GM21423 (cell line): ENCODE measurements around the gene KRTAP1-4.
"Not testable (repeated sequence)": the region's sequence is repeated elsewhere in the genome, so short reads cannot be mapped to it uniquely, and the experiment has no call there.

Experiments
- ATAC-seq: cut with Tn5 transposase; IDR thresholded peaks from one replicate; pipeline ENCODE4 v1.9.1; 2021; ENCODE audit warnings: mild to moderate bottlenecking, moderate library complexity; ENCODE audit not compliant: unreplicated experiment

KRTAP1-4 gene, protein sequence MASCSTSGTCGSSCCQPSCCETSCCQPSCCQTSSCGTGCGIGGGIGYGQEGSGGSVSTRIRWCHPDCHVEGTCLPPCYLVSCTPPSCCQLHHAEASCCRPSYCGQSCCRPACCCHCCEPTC

DNA sequence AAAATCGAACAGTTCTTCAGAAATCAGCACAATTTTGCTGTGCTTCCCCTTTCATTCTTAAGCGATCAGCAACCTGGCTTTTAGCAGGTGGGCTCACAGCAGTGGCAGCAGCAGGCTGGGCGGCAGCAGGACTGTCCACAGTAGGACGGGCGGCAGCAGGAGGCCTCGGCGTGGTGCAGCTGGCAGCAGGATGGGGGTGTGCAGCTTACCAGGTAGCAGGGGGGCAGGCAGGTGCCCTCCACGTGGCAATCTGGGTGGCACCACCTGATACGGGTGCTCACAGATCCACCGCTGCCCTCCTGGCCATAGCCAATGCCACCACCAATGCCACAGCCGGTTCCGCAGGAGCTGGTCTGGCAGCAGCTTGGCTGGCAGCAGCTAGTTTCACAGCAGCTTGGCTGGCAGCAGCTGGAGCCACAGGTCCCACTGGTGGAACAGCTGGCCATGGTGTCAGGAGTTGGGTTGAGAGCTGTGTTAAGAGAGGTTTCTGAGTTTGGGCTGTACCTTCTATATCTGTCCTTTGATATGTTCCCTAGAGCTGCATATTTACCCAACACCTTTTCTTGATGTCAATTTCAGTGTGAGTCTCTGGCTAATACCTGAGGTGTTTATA lies at the start of gene KRTAP1-4:
KRTAP1-4 (minus strand) TSS at position 563 of the 613 bp plus-strand sequence; CDS start at position 446, 117 bp downstream.
- ATAC-seq, result no peak

GRCh38 chr17:41076788-41077187 lies 46.8 kb upstream of the KRTAP1-4 start:
- no peak for ATAC-seq

GRCh38 chr17:41073676-41074075 lies 43.7 kb upstream of the KRTAP1-4 start:
- ATAC-seq, result no peak

GRCh38 chr17:41071606-41072360 lies 41.8 kb upstream of the KRTAP1-4 start:
- ATAC-seq, result no peak

GRCh38 chr17:41069031-41069430 lies 39.0 kb upstream of the KRTAP1-4 start:
- ATAC-seq, result no peak

DNA sequence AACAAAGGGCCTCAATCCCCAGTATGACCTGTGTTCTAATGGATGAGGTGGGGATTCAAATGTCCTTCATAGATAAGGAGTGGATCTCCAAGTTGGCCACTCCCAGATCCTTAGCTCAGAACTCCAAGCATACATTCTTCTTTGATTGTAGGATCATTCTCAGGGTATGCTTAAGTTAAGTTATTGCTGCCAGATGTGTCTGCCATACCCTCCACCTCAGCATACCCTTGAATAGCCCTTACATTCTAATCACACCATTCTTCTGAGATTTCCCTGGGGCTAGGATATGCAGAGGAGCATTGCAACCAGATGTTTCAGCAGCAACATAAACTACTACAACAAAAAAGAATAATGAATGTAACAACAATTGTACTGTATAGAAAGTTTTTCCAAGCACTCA lies 37.3 kb upstream of the KRTAP1-4 start:
- no peak for ATAC-seq

- no peak for ATAC-seq
Measured at GRCh38 chr17:41065829-41066624, 36.0 kb upstream of the KRTAP1-4 start, which contains the start of gene KRTAP2-4. Gene KRTAP2-4, minus strand, starts transcription at chr17:41065879. Its CDS starts 34 bp downstream, at chr17:41065845.

- not testable (repeated sequence) for ATAC-seq
Measured at GRCh38 chr17:41065016-41065689, 35.2 kb upstream of the KRTAP1-4 start.

- ATAC-seq, result no peak
Measured at GRCh38 chr17:41064301-41064700, 34.3 kb upstream of the KRTAP1-4 start.

DNA sequence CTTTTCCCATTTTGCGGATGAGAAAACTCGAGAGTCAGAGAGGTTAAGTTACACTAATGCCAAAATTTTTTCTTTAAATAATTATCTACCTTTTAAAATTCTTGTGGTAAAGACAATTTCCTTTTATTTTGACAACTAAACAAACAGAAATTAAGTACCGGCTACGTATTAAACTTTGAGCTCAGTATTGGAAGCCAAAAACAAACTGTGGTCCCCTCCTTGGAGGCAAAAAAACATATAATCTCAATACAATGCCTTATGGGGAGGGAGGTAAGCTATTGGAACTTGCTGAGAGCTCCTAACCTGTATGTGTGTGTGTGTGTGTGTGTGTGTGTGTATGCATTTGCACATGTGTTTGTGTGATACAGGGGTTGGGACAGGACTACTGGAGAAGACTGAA lies 33.5 kb upstream of the KRTAP1-4 start:
- no peak for ATAC-seq

GRCh38 chr17:41061964-41062363 lies 32.0 kb upstream of the KRTAP1-4 start:
- ATAC-seq, result no peak

DNA sequence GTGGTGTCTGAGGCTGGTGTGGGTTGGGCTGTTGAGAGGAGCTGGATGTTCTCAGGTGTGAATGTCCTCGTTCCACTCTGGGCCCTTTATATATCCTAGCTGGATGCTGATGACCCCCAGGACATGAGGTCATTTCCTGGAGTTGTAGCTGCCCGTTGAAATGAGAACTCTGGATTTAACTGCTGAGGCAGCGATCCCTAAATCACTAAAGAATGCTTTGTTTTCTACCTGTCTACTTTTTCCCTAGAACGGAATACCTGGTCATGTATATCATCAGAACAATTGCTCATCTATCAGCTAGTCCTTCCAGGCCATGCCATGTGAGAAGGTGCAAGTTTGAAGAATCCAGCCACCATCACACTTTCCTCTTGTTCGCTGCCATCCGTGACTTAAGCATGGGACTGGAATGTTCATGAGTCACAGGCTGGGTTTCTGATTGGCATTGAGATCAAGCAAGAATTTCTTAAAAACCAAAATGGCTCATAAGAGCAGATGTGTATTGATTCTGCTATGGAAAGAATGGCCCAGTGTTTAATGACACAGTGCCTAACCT lies 30.1 kb upstream of the KRTAP1-4 start, which contains the start of gene KRTAP2-3:
KRTAP2-3 (minus strand) TSS at position 63 of the 553 bp plus-strand sequence. CDS start 64 bp downstream, outside the sequence.
- ATAC-seq, result no peak

DNA sequence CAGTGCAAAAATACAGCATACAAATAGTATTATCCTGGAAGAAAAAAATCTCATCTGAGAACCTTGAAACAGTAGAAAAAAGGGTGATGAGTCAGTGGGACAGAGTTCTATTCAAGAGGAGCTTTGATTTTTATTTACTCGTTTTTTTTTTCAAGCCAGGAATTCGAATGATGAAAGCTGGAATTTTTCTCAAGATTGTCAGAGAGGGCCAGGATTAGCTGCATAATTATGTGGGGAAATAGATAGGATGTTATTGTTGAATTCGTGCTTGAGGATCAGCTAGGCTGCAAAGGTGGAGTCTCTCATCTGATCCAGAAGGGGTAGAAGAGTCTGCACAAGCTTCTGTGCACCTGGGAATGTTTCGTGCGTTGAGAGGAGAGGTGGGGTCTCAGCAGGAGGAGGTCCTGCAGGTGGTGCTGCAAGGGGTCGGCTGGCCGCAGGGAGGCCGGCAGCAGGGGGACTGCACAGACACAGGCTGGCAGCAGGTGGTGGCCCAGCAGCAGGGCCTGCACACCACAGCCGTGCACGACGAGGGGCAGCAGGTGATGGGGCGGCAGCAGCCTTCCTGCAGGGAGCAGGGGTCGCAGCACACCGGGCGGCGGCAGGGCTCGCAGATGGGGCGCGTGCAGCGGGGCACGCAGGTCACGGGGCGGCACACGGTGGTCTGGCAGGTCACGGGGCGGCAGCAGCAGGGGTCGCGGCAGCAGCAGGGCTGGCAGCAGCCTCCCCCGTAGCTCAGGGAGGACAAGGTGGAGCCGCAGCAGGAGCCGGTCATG lies 29.5 kb upstream of the KRTAP1-4 start:
- ATAC-seq, result not testable (repeated sequence)

DNA sequence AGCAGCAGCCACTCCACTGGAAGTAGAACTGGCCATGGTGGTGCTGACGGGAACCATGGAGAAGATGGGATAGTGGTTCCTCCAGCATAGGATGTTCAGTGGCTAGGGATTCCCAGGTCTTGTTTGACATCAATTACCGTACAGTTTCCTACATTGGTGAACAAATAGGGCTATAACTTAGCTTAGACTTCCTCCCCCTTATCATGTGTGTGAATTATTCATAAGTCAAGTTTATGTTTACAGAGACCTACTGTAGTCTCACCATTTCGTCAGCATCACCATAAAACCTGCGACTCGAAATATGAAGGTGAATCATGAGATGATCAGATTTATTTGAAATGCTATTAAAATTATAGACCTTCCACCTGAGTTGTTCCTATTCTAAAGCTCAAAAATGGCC lies 28.7 kb upstream of the KRTAP1-4 start:
- no peak for ATAC-seq

GRCh38 chr17:41057547-41057946 lies 27.6 kb upstream of the KRTAP1-4 start:
- ATAC-seq, result no peak

- not testable (repeated sequence) for ATAC-seq
Measured at GRCh38 chr17:41055130-41055529, 25.1 kb upstream of the KRTAP1-4 start, which contains the start of gene KRTAP2-2. Gene KRTAP2-2, minus strand, starts transcription at chr17:41055230. Its CDS starts 19 bp downstream, at chr17:41055211.

- ATAC-seq, result not testable (repeated sequence)
Measured at GRCh38 chr17:41054556-41054955, 24.6 kb upstream of the KRTAP1-4 start.

DNA sequence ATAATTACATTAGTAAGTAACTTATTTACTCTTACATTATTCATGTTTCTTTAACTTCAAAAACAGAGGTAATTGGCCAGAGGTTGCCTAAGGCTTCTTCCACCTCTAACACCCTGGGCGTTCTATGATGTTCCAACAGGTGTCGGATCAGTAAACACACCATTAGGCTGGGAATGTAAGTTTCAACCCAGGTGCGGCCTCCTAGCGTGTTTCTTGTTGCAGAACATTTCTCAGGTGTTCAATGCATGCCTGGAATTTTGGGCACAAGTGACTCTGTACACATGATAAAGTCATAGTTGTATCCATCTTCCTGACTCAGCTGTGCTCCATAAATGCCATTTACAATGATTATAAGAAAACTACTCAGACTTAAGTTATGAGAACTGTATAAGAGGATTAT lies 24.0 kb upstream of the KRTAP1-4 start:
- ATAC-seq, result no peak

DNA sequence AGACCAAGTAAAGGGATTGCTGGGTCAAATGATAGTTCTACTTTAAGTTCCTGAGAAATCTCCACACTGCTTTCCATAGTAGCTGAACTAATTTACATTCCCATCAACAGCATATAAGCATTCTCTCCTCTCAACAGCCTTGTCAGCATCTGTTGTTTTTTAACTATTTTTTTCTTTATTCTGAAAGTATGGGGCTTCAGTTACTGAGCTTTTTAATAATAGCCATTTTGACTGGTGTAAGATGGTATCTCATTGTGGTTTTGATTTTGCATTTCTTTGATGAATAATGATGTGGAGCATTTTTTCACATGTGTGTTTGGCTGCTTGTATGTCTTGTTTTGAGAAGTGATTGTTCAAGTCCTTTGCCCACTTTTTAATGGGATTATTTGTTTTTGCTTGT lies 22.6 kb upstream of the KRTAP1-4 start:
- ATAC-seq, result no peak
